Raji (cell line): ENCODE measurements around the gene BARX2.

ENCODE experiments used
- POLR2A ChIP-seq: IDR thresholded peaks from 2 replicates; pipeline ENCODE4 v1.6.1; 2011; ENCODE audit warnings: low read depth, low read length, control low read depth; ENCODE audit not compliant: insufficient read depth

BARX2 gene

DNA sequence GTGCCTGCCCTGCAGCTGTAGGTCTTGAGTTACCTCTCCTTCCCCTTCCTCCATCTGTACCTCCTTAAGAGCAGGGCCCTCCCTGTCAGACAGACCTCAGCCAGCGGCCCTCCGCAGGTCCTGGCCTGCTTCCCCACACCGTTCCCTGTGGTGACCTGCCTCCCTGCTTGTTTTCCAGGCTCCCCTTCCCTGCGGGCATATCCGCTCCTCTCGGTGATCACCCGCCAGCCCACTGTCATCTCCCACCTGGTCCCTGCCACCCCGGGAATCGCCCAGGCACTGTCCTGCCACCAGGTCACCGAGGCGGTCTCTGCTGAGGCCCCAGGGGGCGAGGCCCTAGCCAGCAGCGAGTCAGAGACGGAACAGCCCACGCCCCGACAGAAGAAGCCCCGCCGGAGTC lies 60.9 kb downstream of the BARX2 start:
- TF ChIP-seq POLR2A, result no peak

DNA sequence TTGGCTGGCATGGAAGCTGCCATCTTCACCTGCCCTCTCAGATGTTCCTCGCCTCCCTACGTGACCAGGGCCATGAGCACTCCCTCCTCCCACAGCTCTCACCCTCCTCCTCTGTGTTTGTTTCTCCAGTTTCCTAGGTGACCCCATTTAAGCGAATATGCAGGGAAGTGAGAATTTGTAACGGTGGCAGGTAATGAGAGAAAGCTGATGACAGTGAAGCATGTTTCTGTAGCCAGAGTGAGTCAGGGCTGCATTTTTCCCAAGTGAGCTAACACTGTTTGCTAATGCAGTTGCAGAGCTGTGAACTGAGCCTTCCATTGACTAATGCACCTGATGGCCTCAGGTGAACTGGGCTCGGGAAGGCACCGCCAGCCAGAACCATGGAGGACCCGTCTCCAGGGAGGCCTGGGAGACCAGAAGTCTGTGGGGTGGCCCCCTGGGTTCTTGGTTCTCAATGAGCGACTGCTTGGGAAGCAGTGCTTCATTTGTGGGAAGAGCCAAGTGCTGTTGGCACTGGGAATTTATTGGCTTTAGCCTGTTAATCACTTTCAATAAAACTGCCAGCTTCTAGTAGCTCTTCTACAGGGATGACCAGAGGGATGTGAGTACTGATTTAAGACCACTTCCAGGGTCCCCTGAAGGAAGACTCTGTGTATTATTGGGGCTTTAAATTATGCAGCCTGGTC lies 64.5 kb downstream of the BARX2 start:
- no peak for TF ChIP-seq POLR2A

DNA sequence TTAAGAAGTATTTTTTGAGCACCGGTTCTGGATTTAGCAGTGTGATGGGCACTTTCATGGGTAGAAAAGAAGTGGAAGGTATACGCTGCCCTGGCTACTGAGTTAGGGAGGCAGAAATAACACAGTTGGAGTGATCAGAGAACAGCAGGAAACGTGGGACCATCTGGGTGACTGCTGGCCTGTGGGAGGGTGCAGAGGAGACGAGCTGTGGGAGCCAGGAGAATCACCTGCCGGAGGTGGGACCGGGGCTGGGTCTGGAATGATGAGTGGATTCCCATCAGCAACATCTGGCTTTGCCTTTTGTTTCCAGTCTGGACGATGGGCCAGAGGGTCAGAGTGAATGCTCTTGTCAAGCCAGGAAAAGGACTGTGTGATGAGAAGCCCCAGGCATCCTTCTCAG lies 66.5 kb downstream of the BARX2 start:
- no peak for TF ChIP-seq POLR2A

DNA sequence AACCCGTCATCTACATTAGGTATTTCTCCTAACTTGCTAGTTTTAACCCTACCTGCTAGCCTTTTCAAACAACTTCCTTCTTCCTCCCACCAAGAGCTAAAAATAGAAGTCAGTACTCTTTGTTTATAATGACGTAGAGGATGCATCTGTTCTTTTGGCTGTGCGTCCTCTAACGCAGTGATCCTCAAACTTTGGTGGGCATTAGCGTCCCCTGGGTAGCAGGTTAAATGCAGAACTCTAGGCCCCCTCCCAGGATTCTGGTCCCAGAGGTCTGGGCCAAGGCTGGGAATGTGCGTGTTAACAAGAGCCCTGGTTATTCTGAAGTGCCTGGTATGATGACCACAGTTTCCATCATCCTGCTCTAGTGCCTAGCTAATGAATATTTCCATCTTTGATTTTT lies 67.6 kb downstream of the BARX2 start:
- no peak for TF ChIP-seq POLR2A

DNA sequence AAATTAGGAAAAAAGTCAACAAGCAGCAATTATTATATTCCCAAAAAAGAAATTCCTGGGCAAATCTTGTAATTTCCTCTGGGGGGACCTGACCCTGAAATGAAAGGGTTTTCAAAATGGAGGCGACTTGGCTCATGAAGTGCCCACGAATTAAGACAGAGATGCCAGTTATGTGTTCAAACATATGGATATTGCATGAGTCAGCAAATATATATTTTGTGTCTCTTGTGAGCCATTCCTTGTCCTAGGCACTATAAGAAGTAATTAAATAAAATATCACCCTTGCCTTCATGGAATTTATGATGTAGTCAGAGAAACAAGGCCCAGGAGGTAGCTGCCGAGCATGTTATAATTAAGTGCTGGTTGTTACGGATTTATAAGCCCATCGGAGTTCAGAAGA lies 68.6 kb downstream of the BARX2 start:
- TF ChIP-seq POLR2A, result no peak

DNA sequence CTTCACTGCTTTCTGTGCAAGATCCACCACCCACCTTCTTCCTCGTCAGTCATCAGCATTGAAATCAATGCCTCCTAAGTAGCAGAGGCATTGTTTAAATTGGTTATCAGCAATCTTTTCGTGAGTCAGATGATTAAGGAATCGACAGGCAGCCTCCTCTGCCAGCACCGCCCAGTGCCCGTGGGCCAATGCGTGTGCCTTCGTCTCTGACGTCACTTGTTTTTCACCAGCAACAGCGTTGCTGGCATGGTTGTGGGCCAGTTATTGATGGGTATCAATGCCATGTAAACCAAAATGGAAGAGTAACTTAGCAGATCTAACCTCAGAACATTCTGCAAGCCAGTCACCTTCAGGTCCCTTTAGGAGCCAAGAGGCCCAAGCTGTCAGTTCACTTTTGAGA lies 69.6 kb downstream of the BARX2 start:
- TF ChIP-seq POLR2A, result no peak

DNA sequence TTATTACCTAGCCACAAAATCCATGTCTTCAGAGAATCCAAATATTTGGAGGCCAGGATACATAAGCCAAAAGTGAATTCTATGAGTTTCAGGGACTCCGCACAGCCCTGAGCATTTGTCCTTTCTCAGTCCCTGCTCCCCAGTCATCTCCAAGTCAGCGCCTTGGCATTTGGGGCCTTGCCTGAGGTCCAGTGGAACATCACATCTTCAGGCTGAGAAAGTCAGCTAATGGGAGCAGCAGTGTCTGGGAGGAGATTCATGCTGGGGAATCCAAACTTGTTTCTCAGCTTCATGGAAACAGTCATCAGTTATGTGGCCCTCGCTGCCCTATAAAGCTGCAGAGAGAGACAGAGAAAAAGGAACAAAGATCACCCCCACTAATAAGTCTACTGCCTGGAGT lies 70.9 kb downstream of the BARX2 start:
- TF ChIP-seq POLR2A, result no peak

DNA sequence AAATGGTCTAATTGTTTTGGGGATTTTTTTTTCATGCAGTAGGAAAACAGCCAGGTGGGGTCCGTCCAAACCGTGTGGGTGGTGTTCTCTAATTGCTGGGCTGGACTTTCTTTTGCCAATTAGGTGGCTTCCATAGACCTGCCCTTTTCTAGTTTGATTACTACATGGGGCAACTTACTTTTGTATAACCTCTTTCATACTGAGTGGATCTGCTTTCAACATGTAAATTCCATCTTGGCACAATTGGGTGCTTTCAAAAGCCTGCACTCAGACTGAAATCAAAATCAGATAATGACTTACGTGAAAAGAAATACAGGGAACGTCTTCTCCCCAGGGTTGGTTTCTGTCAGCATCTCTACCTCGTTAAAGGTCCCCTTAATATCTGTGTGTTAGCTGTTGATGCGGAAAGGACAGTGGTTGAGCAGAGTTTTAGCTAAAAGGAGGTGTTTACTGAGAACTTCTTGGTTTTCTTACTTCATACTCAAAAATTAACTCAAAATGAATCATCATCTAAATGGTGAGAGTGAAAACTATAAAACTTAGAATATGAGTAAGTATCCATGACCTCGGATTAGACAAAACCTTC lies 72.1 kb downstream of the BARX2 start:
- no peak for TF ChIP-seq POLR2A

DNA sequence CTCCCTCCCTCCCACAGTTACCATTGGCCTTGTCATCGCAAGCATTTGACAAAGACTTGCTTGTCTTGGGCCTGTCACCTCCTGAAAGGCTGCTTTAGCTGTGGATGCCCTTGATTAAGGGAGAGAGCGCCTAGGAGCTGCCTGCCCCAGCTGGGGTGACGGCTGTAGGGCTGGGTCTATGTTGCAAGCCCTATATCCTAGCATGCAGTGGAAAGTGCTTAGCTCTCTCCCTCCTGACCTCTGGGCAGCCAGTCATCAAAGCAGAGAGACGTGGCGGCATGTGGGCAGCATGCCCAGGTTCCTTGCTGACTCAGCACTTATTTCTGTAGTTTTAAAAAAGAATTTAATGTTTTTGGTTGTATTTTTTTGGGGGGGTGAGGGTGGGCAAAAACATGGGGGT lies 75.9 kb downstream of the BARX2 start:
- no peak for TF ChIP-seq POLR2A

DNA sequence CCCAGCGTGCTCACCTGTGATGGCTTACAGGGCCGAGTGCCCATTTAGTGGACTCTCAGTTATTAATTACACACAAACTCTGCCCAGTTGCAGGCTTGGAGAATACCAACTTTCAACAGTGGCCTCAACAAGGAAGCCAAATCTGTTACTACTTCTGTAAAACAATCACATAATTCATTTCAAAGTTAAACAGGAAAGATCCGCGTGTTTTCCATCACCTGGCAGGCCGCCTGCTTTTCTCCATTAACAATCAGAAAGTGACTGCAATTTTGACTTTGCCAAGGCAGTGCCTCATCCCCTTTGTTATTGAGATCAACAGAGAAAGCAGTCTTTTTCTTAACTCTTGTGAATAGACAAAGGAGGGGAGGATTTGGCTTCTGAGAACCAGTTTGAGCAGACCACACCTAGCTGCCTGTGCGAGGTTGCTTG lies 77.7 kb downstream of the BARX2 start:
- TF ChIP-seq POLR2A, result no peak

DNA sequence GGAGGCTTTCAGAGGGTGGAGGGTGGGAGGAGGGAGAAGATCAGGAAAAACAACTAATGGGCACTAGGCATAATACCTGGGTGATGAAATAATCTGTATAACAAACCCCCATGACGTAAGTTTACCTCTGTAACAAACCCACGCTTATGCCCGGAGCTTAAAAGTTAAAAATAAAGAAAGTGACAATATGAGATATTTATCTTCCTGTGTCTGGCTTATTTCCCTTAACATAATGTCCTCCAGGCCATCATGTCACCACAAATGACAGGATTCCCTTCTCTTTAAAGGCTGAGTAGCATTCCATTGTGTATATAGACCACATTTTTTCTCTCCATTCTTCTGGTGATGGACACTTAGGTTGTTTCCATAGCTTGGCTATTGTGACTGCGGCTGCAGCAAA lies 79.5 kb downstream of the BARX2 start:
- TF ChIP-seq POLR2A, result no peak

DNA sequence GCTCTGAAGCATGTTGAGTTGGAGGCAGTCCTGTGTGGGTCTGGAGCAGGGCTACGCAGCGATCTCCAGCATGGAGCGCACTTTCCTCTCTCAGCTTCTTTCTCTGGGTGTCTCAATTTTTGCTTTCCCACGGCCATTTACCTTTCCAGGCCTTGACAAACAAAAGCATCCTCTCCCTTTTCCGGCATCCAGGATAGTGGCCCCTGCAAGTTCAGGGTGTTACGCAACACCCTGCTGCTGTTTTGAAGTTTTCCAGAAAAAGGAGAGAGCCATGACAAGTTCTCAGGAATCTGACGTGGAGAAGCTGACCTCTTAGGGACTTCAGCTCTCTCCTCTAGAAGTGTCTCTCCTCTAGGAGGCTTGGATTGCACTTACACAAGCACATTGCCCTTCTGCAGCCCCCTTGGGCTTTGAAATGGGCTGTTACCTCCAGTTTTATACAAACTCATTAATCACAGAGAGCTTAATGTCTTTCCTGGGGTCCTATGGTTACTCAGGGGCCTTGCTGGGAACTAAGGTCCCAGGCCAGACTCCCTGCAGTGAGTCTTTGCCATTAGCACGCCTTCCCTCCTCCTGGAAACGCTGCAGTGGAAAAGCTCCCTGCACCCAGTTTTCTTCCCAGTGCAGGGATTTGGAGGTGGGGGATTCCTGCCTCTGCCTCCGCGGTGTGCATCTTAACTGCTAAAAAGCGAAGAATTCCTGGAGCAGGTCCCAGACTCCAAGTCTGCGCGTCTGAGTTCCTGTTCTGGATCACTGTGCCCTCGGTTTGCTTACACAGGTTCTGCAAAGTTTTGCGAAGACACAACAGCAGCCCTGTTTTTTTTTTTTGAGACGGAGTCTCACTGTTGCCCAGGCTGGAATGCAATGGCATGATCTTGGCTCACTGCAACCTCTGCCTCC lies 80.4 kb downstream of the BARX2 start:
- TF ChIP-seq POLR2A, result no peak

DNA sequence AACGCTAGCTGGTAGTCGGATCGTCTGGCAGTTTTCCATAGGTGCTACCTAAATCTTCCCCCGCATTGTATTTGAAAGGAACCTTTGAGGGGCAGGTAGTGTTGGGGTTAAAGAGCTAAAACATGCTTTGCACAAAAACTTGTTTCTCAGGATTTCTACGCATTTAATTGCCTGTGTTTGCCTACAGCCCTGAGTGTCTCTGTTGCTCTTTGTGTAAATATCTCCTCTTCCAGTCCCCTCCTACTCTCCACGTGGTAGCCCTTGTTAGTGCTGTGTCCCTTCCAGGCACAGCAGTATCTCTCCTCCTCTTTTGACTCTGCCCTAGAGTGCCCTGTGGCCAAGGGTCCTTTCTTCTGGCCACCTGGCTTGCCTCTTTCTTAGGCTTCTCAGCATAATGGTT lies 81.7 kb downstream of the BARX2 start:
- TF ChIP-seq POLR2A, result no peak

DNA sequence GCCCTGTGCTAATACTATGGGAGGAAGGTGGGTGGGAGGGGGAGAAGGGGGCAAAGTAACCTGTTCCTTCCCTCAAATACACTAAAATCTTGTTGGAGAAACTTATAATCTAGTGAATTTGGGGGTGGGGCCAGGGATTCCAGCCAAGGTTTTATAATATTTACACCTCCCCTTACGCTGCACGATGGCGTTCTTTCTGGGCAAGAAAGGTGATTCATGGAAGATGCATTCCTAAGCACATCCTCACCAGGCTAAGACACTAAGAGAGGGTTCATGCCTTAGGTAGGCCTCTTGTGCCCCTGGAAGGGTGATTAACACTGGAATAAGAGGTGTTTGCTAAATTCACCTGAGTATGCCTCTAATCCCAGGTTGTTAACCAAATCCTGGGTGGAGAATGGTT lies 82.6 kb downstream of the BARX2 start:
- TF ChIP-seq POLR2A, result no peak

DNA sequence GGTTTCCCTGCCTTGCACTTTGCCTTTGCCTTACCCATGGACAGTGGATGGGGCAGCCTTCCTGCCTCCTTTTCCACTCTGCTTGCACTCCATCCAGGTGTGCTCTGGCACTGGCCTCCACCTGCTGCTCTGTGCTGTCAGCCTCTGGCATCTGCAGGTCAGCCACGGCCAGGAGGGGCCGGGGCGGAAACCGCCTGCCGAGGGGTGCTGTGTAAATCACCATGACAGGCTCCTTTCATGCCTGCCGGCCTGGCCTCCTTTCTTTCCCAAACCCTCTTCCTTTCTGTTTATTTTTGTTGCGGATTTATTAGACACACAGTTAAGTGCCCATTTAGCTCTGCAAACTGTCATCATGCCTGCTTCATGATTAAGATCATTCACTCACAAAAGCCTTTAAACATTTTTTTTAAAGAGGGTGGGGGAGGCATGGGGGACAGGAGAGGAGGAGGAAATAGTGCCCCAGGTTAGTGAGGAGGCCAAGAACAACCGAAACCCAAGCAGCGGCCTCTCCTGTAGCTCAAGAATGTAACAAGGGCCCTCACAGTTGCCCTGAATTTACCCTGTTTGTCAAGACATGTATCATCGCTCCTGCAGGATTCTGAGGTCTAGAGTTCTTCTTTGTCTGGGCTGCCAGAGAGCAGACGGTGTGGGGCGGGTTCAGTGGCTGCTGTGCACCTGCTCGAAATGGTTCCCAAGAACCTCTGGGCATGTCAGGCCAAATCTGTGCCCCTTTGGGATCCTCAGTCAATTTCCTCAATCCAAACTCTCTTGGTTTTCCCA lies 83.3 kb downstream of the BARX2 start:
- TF ChIP-seq POLR2A, result no peak
